Measurements from ENCODE around the gene ASCL2. TPM values are rescaled to one million over a fixed set of nuclear protein-coding genes. Genes with fewer than 3 reads are reported as not detected.

ASCL2 gene
- total RNA-seq, 1 donor: not detected

- H3K79me2 ChIP-seq (ENCODE audit: insufficient read depth, low read length): no peaks in the 10 kb centered on the region
- no peak overlapping the region for H3K4me3 ChIP-seq (ENCODE audit: insufficient read depth, low read length)
- TF ChIP-seq CTCF (IDR thresholded peaks at IDR 0.05; ENCODE audit: extremely low read depth, low read depth, low read length): no peak
- H2AFZ ChIP-seq (ENCODE audit: low read length): no peak overlapping the region
- H3K4me1 ChIP-seq (ENCODE audit: insufficient read depth, low read length): no peaks in the 10 kb centered on the region
- no peak for DNase-seq (ENCODE audit: insufficient read length, low spot score, missing footprints)
- H4K20me1 ChIP-seq (ENCODE audit: insufficient read depth, low read length): no peaks in the 10 kb centered on the region
- H3K27ac ChIP-seq (ENCODE audit: low read depth, low read length): no peak overlapping the region
- H3K4me2 ChIP-seq (ENCODE audit: insufficient read depth, low read length): no peak overlapping the region
- H3K9me3 ChIP-seq (ENCODE audit: low read depth, low read length): no peaks in the 10 kb centered on the region
- no peaks in the 10 kb centered on the region for H3K36me3 ChIP-seq (ENCODE audit: insufficient read depth, low read length)
- peaks cover 2% of the 10 kb centered on the region for H3K27me3 ChIP-seq (ENCODE audit: insufficient read depth, low read length)
Observed at GRCh38 chr11:2259897-2260451, 10.4 kb downstream of the ASCL2 start.

- Histone ChIP-seq H3K27me3 (ENCODE audit: insufficient read depth, low read length) (peaks cover 2% of the 10 kb centered on the region), H3K9me3 (ENCODE audit: low read depth, low read length) (no peaks in the 10 kb centered on the region), H3K4me1 (ENCODE audit: insufficient read depth, low read length) (no peaks in the 10 kb centered on the region), H3K79me2 (ENCODE audit: insufficient read depth, low read length) (no peaks in the 10 kb centered on the region), H2AFZ (ENCODE audit: low read length) (no peak overlapping the region), H4K20me1 (ENCODE audit: insufficient read depth, low read length) (no peaks in the 10 kb centered on the region), H3K4me3 (ENCODE audit: insufficient read depth, low read length) (no peak overlapping the region), H3K4me2 (ENCODE audit: insufficient read depth, low read length) (no peak overlapping the region), H3K27ac (ENCODE audit: low read depth, low read length) (no peak overlapping the region), H3K36me3 (ENCODE audit: insufficient read depth, low read length) (no peaks in the 10 kb centered on the region)
- TF ChIP-seq CTCF (IDR thresholded peaks at IDR 0.05; ENCODE audit: extremely low read depth, low read depth, low read length): no peak
- DNase-seq (ENCODE audit: insufficient read length, low spot score, missing footprints): no peak
Observed at GRCh38 chr11:2259466-2259830, 10.9 kb downstream of the ASCL2 start.

- H2AFZ ChIP-seq (ENCODE audit: low read length): no peak overlapping the region
- H3K4me1 ChIP-seq (ENCODE audit: insufficient read depth, low read length): no peaks in the 10 kb centered on the region
Observed at GRCh38 chr11:2258501-2259465, 11.6 kb downstream of the ASCL2 start.

More at GRCh38 chr11:2258501-2259465, 11.6 kb downstream of the ASCL2 start:
- Histone ChIP-seq H3K4me3 (ENCODE audit: insufficient read depth, low read length) (no peak overlapping the region), H3K36me3 (ENCODE audit: insufficient read depth, low read length) (no peaks in the 10 kb centered on the region), H3K4me2 (ENCODE audit: insufficient read depth, low read length) (no peak overlapping the region), H3K79me2 (ENCODE audit: insufficient read depth, low read length) (no peaks in the 10 kb centered on the region), H3K9me3 (ENCODE audit: low read depth, low read length) (no peaks in the 10 kb centered on the region), H4K20me1 (ENCODE audit: insufficient read depth, low read length) (no peaks in the 10 kb centered on the region), H3K27me3 (ENCODE audit: insufficient read depth, low read length) (peaks cover 2% of the 10 kb centered on the region), H3K27ac (ENCODE audit: low read depth, low read length) (no peak overlapping the region)
- DNase-seq (ENCODE audit: insufficient read length, low spot score, missing footprints): peak; percentile 83
- no peak for TF ChIP-seq CTCF (IDR thresholded peaks at IDR 0.05; ENCODE audit: extremely low read depth, low read depth, low read length)

All from osteoblast (primary cell).